ENCODE measurements around the gene GALNTL6.
"Not testable (repeated sequence)": the region's sequence is repeated elsewhere in the genome, so short reads cannot be mapped to it uniquely, and the experiment has no call there.

GALNTL6 gene

GRCh38 chr4:173038192-173038896, 1225.1 kb downstream of the GALNTL6 start:
- TF ChIP-seq, protein P1, sequence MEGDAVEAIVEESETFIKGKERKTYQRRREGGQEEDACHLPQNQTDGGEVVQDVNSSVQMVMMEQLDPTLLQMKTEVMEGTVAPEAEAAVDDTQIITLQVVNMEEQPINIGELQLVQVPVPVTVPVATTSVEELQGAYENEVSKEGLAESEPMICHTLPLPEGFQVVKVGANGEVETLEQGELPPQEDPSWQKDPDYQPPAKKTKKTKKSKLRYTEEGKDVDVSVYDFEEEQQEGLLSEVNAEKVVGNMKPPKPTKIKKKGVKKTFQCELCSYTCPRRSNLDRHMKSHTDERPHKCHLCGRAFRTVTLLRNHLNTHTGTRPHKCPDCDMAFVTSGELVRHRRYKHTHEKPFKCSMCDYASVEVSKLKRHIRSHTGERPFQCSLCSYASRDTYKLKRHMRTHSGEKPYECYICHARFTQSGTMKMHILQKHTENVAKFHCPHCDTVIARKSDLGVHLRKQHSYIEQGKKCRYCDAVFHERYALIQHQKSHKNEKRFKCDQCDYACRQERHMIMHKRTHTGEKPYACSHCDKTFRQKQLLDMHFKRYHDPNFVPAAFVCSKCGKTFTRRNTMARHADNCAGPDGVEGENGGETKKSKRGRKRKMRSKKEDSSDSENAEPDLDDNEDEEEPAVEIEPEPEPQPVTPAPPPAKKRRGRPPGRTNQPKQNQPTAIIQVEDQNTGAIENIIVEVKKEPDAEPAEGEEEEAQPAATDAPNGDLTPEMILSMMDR (IDR thresholded peaks at IDR 0.05; ENCODE audit: poor library complexity, severe bottlenecking), result no peak
- no peak overlapping the region for H3K4me3 ChIP-seq (ENCODE audit: severe bottlenecking)
- H3K27ac ChIP-seq (ENCODE audit: poor library complexity, severe bottlenecking), result no peak overlapping the region
- no peaks in the 10 kb centered on the region for H3K9me3 ChIP-seq (ENCODE audit: severe bottlenecking)
- no peak for ATAC-seq (ENCODE audit: low read depth)
- no peak for DNase-seq (ENCODE audit: low spot score)
- H3K36me3 ChIP-seq (ENCODE audit: low read depth), result no peaks in the 10 kb centered on the region
- H3K27me3 ChIP-seq (ENCODE audit: insufficient read depth, poor library complexity, severe bottlenecking), result no peaks in the 10 kb centered on the region
- H3K4me1 ChIP-seq (ENCODE audit: insufficient read depth, poor library complexity, severe bottlenecking), result no peaks in the 10 kb centered on the region

GRCh38 chr4:173039617-173040577, 1226.7 kb downstream of the GALNTL6 start:
- DNase-seq (ENCODE audit: low spot score) (no peak), ATAC-seq (ENCODE audit: low read depth) (no peak)
- Histone ChIP-seq H3K27ac (ENCODE audit: poor library complexity, severe bottlenecking) (no peak overlapping the region), H3K4me1 (ENCODE audit: insufficient read depth, poor library complexity, severe bottlenecking) (no peaks in the 10 kb centered on the region), H3K4me3 (ENCODE audit: severe bottlenecking) (no peak overlapping the region), H3K27me3 (ENCODE audit: insufficient read depth, poor library complexity, severe bottlenecking) (no peaks in the 10 kb centered on the region), H3K36me3 (ENCODE audit: low read depth) (no peaks in the 10 kb centered on the region), H3K9me3 (ENCODE audit: severe bottlenecking) (no peaks in the 10 kb centered on the region)
- TF ChIP-seq, protein P1 (IDR thresholded peaks at IDR 0.05; ENCODE audit: poor library complexity, severe bottlenecking), result no peak

GRCh38 chr4:173041482-173041881, 1228.3 kb downstream of the GALNTL6 start:
- ATAC-seq (ENCODE audit: low read depth) (no peak), DNase-seq (ENCODE audit: low spot score) (no peak)
- no peaks in the 10 kb centered on the region for H3K36me3 ChIP-seq (ENCODE audit: low read depth)
- TF ChIP-seq, protein P1 (IDR thresholded peaks at IDR 0.05; ENCODE audit: poor library complexity, severe bottlenecking), result no peak
- H3K27me3 ChIP-seq (ENCODE audit: insufficient read depth, poor library complexity, severe bottlenecking), result no peaks in the 10 kb centered on the region
- H3K9me3 ChIP-seq (ENCODE audit: severe bottlenecking), result no peaks in the 10 kb centered on the region
- no peak overlapping the region for H3K27ac ChIP-seq (ENCODE audit: poor library complexity, severe bottlenecking)
- no peak overlapping the region for H3K4me3 ChIP-seq (ENCODE audit: severe bottlenecking)
- H3K4me1 ChIP-seq (ENCODE audit: insufficient read depth, poor library complexity, severe bottlenecking), result no peaks in the 10 kb centered on the region

DNA sequence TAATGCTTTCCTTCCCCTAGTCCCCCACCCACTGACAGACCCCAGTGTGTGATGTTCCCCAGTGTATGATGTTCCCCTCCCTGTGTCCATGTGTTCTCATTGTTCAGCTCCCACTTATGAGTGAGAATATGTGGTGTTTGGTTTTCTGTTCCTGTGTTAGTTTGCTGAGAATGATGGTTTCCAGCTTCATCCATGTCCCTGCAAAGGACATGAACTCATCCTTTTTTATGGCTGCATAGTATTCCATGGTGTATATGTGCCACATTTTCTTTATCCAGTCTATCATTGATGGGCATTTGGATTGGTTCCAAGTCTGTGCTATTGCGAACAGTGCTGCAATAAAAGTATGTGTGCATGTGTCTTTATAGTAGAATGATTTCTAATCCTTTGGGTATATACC, 1228.9 kb downstream of the GALNTL6 start:
- ATAC-seq (ENCODE audit: low read depth); H3K36me3 ChIP-seq (ENCODE audit: low read depth); H3K4me3 ChIP-seq (ENCODE audit: severe bottlenecking); DNase-seq (ENCODE audit: low spot score); H3K27ac ChIP-seq (ENCODE audit: poor library complexity, severe bottlenecking); H3K27me3 ChIP-seq (ENCODE audit: insufficient read depth, poor library complexity, severe bottlenecking); H3K9me3 ChIP-seq (ENCODE audit: severe bottlenecking); H3K4me1 ChIP-seq (ENCODE audit: insufficient read depth, poor library complexity, severe bottlenecking): not testable (repeated sequence)

- Histone ChIP-seq H3K27ac (ENCODE audit: poor library complexity, severe bottlenecking) (no peak overlapping the region), H3K4me3 (ENCODE audit: severe bottlenecking) (no peak overlapping the region), H3K4me1 (ENCODE audit: insufficient read depth, poor library complexity, severe bottlenecking) (no peaks in the 10 kb centered on the region), H3K9me3 (ENCODE audit: severe bottlenecking) (no peaks in the 10 kb centered on the region), H3K27me3 (ENCODE audit: insufficient read depth, poor library complexity, severe bottlenecking) (no peaks in the 10 kb centered on the region), H3K36me3 (ENCODE audit: low read depth) (no peaks in the 10 kb centered on the region)
- ATAC-seq (ENCODE audit: low read depth) (no peak), DNase-seq (ENCODE audit: low spot score) (no peak)
- TF ChIP-seq, protein P1 (IDR thresholded peaks at IDR 0.05; ENCODE audit: poor library complexity, severe bottlenecking), result no peak
Measured at GRCh38 chr4:173044340-173044739, 1231.1 kb downstream of the GALNTL6 start.

All from RWPE2 (cell line).